ENCODE results near the gene CMIP.

The CMIP gene

GRCh38 chr16:81462683-81463082 is 18.1 kb downstream of the CMIP start:
- no peak for DNase-seq (ENCODE audit: low read depth)

GRCh38 chr16:81463296-81463890 is 18.8 kb downstream of the CMIP start:
- no peak for DNase-seq (ENCODE audit: low read depth)

GRCh38 chr16:81464279-81464678 is 19.7 kb downstream of the CMIP start:
- DNase-seq (ENCODE audit: low read depth) = no peak

- DNase-seq (ENCODE audit: low read depth) = no peak
Measured at GRCh38 chr16:81465375-81465943, 20.9 kb downstream of the CMIP start.

- DNase-seq (ENCODE audit: low read depth) = no peak
Measured at GRCh38 chr16:81466356-81466980, 21.9 kb downstream of the CMIP start.

- no peak for DNase-seq (ENCODE audit: low read depth)
Measured at GRCh38 chr16:81467072-81467471, 22.5 kb downstream of the CMIP start.

GRCh38 chr16:81467815-81468214 is 23.2 kb downstream of the CMIP start:
- DNase-seq (ENCODE audit: low read depth) = no peak

- no peak for DNase-seq (ENCODE audit: low read depth)
Measured at GRCh38 chr16:81468269-81468902, 23.8 kb downstream of the CMIP start.

- DNase-seq (ENCODE audit: low read depth) = no peak
Measured at GRCh38 chr16:81469183-81469677, 24.6 kb downstream of the CMIP start.

- no peak for DNase-seq (ENCODE audit: low read depth)
Measured at GRCh38 chr16:81469710-81470535, 25.3 kb downstream of the CMIP start.

GRCh38 chr16:81470796-81471636 is 26.4 kb downstream of the CMIP start:
- DNase-seq (ENCODE audit: low read depth) = no peak

- DNase-seq (ENCODE audit: low read depth) = no peak
Measured at GRCh38 chr16:81471882-81472281, 27.3 kb downstream of the CMIP start.

- DNase-seq (ENCODE audit: low read depth) = no peak
Measured at GRCh38 chr16:81472391-81472790, 27.8 kb downstream of the CMIP start.

GRCh38 chr16:81473066-81473488 is 28.5 kb downstream of the CMIP start:
- no peak for DNase-seq (ENCODE audit: low read depth)

- DNase-seq (ENCODE audit: low read depth) = no peak
Measured at GRCh38 chr16:81473558-81473957, 28.9 kb downstream of the CMIP start.

- DNase-seq (ENCODE audit: low read depth) = no peak
Measured at GRCh38 chr16:81473969-81474959, 29.7 kb downstream of the CMIP start.

GRCh38 chr16:81477697-81478693 is 33.4 kb downstream of the CMIP start:
- no peak for DNase-seq (ENCODE audit: low read depth)

GRCh38 chr16:81478876-81479511 is 34.4 kb downstream of the CMIP start:
- DNase-seq (ENCODE audit: low read depth) = no peak
